Measurements from ENCODE around the gene LRRC66. TPM values are rescaled to one million over a fixed set of nuclear protein-coding genes. Genes with fewer than 3 reads are reported as not detected.
A peak's percentile ranks its signal among the peaks of the same experiment; 100 is the strongest.

The LRRC66 gene
- total RNA-seq, 1 donor from 2014 or later = 1.5 TPM

GRCh38 chr4:52014903-52015302 lies 5.3 kb downstream of the LRRC66 start:
- Mint-ChIP-seq H3K4me3 (ENCODE audit: unreplicated experiment) (no peak overlapping the region), H3K27ac (ENCODE audit: unreplicated experiment) (peak overlapping the region; percentile 29), H3K9me3 (ENCODE audit: unreplicated experiment) (no peaks in the 10 kb centered on the region), H3K36me3 (ENCODE audit: unreplicated experiment) (no peaks in the 10 kb centered on the region), H3K27me3 (ENCODE audit: unreplicated experiment) (no peaks in the 10 kb centered on the region), H3K4me1 (ENCODE audit: low read depth, unreplicated experiment) (peaks cover 2% of the 10 kb centered on the region)
- no peak for DNase-seq
- TF ChIP-seq CTCF (IDR thresholded peaks at IDR 0.05; ENCODE audit: partially characterized antibody, unreplicated experiment) = no peak

GRCh38 chr4:52012651-52013050 lies 7.5 kb downstream of the LRRC66 start:
- Mint-ChIP-seq H3K4me3 (ENCODE audit: unreplicated experiment) (no peak overlapping the region), H3K9me3 (ENCODE audit: unreplicated experiment) (no peaks in the 10 kb centered on the region), H3K27me3 (ENCODE audit: unreplicated experiment) (no peaks in the 10 kb centered on the region), H3K36me3 (ENCODE audit: unreplicated experiment) (no peaks in the 10 kb centered on the region), H3K27ac (ENCODE audit: unreplicated experiment) (no peak overlapping the region), H3K4me1 (ENCODE audit: low read depth, unreplicated experiment) (peaks cover 2% of the 10 kb centered on the region)
- no peak for DNase-seq
- TF ChIP-seq CTCF (IDR thresholded peaks at IDR 0.05; ENCODE audit: partially characterized antibody, unreplicated experiment) = no peak

GRCh38 chr4:52010986-52011385 lies 9.2 kb downstream of the LRRC66 start:
- Mint-ChIP-seq H3K4me3 (ENCODE audit: unreplicated experiment) (no peak overlapping the region), H3K9me3 (ENCODE audit: unreplicated experiment) (no peaks in the 10 kb centered on the region), H3K36me3 (ENCODE audit: unreplicated experiment) (no peaks in the 10 kb centered on the region), H3K27ac (ENCODE audit: unreplicated experiment) (no peak overlapping the region), H3K27me3 (ENCODE audit: unreplicated experiment) (no peaks in the 10 kb centered on the region), H3K4me1 (ENCODE audit: low read depth, unreplicated experiment) (peaks cover 2% of the 10 kb centered on the region)
- no peak for TF ChIP-seq CTCF (IDR thresholded peaks at IDR 0.05; ENCODE audit: partially characterized antibody, unreplicated experiment)
- DNase-seq = no peak

GRCh38 chr4:52006887-52007286 lies 13.3 kb downstream of the LRRC66 start:
- no peak for DNase-seq
- H3K27ac Mint-ChIP-seq (ENCODE audit: unreplicated experiment) = no peak overlapping the region
- no peaks in the 10 kb centered on the region for H3K4me1 Mint-ChIP-seq (ENCODE audit: low read depth, unreplicated experiment)
- no peaks in the 10 kb centered on the region for H3K27me3 Mint-ChIP-seq (ENCODE audit: unreplicated experiment)
- H3K36me3 Mint-ChIP-seq (ENCODE audit: unreplicated experiment) = no peaks in the 10 kb centered on the region
- no peaks in the 10 kb centered on the region for H3K9me3 Mint-ChIP-seq (ENCODE audit: unreplicated experiment)
- no peak for TF ChIP-seq CTCF (IDR thresholded peaks at IDR 0.05; ENCODE audit: partially characterized antibody, unreplicated experiment)
- H3K4me3 Mint-ChIP-seq (ENCODE audit: unreplicated experiment) = no peak overlapping the region

GRCh38 chr4:52005604-52006273 lies 14.4 kb downstream of the LRRC66 start:
- H3K4me1 Mint-ChIP-seq (ENCODE audit: low read depth, unreplicated experiment) = no peaks in the 10 kb centered on the region
- H3K4me3 Mint-ChIP-seq (ENCODE audit: unreplicated experiment) = no peak overlapping the region
- no peaks in the 10 kb centered on the region for H3K9me3 Mint-ChIP-seq (ENCODE audit: unreplicated experiment)
- no peaks in the 10 kb centered on the region for H3K27me3 Mint-ChIP-seq (ENCODE audit: unreplicated experiment)
- H3K27ac Mint-ChIP-seq (ENCODE audit: unreplicated experiment) = no peak overlapping the region
- no peaks in the 10 kb centered on the region for H3K36me3 Mint-ChIP-seq (ENCODE audit: unreplicated experiment)
- DNase-seq = no peak
- no peak for TF ChIP-seq CTCF (IDR thresholded peaks at IDR 0.05; ENCODE audit: partially characterized antibody, unreplicated experiment)

All from glutamatergic neuron (in vitro differentiated cells).